Right lobe of liver (tissue), 6 donors: Measurements from ENCODE around the gene CLEC5A. TPM values are rescaled to one million over a fixed set of nuclear protein-coding genes. Genes with fewer than 3 reads are reported as not detected.
"Not testable (repeated sequence)": the region's sequence is repeated elsewhere in the genome, so short reads cannot be mapped to it uniquely, and the experiment has no call there.

Source experiments
- ATAC-seq, 4 donors: fragments of 200-7000 bp; cut with Tn5 transposase; one replicate each; pipeline ENCODE4 v1.9.1; 2020; ENCODE audit warnings: mild to moderate bottlenecking in 4 of 4, moderate library complexity in 4 of 4
- DNase-seq, 3 donors: peaks; one replicate each; pipeline ENCODE4 v3.0.0-alpha.2; 2020
- H3K27ac ChIP-seq, 3 donors: fragments of 200-600 bp; one replicate each; pipeline ENCODE4 v1.8.0; 2022
- H3K27me3 ChIP-seq, 2 donors: fragments of 200-600 bp; one replicate each; pipeline ENCODE4 v1.8.0; 2022
- H3K36me3 ChIP-seq, 4 donors: fragments of 200-600 bp; sonication (generic) in 1 of 4; one replicate each; pipeline versions ENCODE4 v1.5.1 to v1.8.0; 2017 to 2022; ENCODE audit warnings: control low read depth in 1 of 4
- H3K4me1 ChIP-seq, 4 donors: fragments of 200-600 bp; sonication (generic) in 1 of 4; one replicate each; pipeline versions ENCODE4 v1.5.1 to v1.8.0; 2017 to 2022; ENCODE audit warnings: control low read depth in 1 of 4
- H3K4me3 ChIP-seq, 3 donors: fragments of 200-600 bp; one replicate each; pipeline ENCODE4 v1.8.0; 2022
- H3K9me3 ChIP-seq, 4 donors: fragments of 200-600 bp; sonication (generic) in 1 of 4; one replicate each; pipeline versions ENCODE4 v1.5.1 to v1.8.0; 2017 to 2022; ENCODE audit warnings: control low read depth in 1 of 4
- CTCF ChIP-seq, 4 donors: fragments of 200-600 bp in 3 of 4; fragments of 450-650 bp in 1 of 4; IDR thresholded peaks; one replicate each; pipeline versions ENCODE4 v1.5.1 to v1.8.0; 2016 to 2022; ENCODE audit warnings: antibody characterized with exemption in 4 of 4, mild to moderate bottlenecking in 2 of 4
- POLR2A ChIP-seq: fragments of 450-650 bp; IDR thresholded peaks from one replicate; pipeline ENCODE4 v1.6.1; 2017; ENCODE audit warnings: antibody characterized with exemption, mild to moderate bottlenecking
- WGBS: methylation state at CpG from one replicate; pipeline ENCODE4 v1.1.6; 2018; ENCODE audit warnings: low coverage, low lambda C conversion rate; ENCODE audit not compliant: insufficient coverage; ENCODE audit errors: missing lambda C conversion rate; 5-methylcytosine and 5-hydroxymethylcytosine counted together
- intact Hi-C, 2 donors: fragments of 100-400 bp; cut with DNase I; formaldehyde crosslinking; loops; one replicate each; pipeline versions ENCODE4 v1.11.2 to v1.14.1; 2022
- total RNA-seq, 6 experiments: library from RNA; depleted of rRNA in 2 of 6; stranded (reverse); fragments of >200 nt in 2 of 6; fragmentation: NEBNext Ultra II Directional in 3 of 6; extraction: Animal tissue kit (Norgen Biotek cat#: 25700) in 3 of 6; gene quantifications; one replicate each; pipeline versions ENCODE4 v1.1.0 to v1.2.4, GENCODE V29; 2016 to 2023
- donor health status: DM: no; HTN: yes; CAD: no.
- donor health status: DM: no; HTN: no; CAD: no.
- donor health status: DM: no; HTN: no; CAD: no.
- donor health status: DM: no; HTN: yes; CAD: no.
- donor health status: DM: no; HTN: yes; CAD: no.

Gene CLEC5A
- total RNA-seq, 6 experiments from 2014 or later = 0.27 to 1.2 (median 0.92) TPM; not detected in 1

- no peak for DNase-seq
- no peak overlapping the region for H3K27ac ChIP-seq
- no peaks in the 10 kb centered on the region for H3K36me3 ChIP-seq
- H3K9me3 ChIP-seq = no peaks in the 10 kb centered on the region
- H3K27me3 ChIP-seq = no peaks in the 10 kb centered on the region
- TF ChIP-seq POLR2A (no peak), CTCF (IDR thresholded peaks at IDR 0.05) (no peak)
- H3K4me1 ChIP-seq = no peaks in the 10 kb centered on the region
- H3K4me3 ChIP-seq = no peak overlapping the region
- WGBS = 54% methylated on average over 4 of the region's 6 CpGs
- intact Hi-C loops = no loop called here
- ATAC-seq = no peak
Observed at GRCh38 chr7:141991140-141991539, 44.4 kb upstream of the CLEC5A start.

- no peaks in the 10 kb centered on the region for H3K27me3 ChIP-seq
- TF ChIP-seq CTCF (IDR thresholded peaks at IDR 0.05) (no peak), POLR2A (no peak)
- no peak for DNase-seq
- H3K27ac ChIP-seq = no peak overlapping the region
- no peak overlapping the region for H3K4me3 ChIP-seq
- H3K36me3 ChIP-seq = no peaks in the 10 kb centered on the region
- intact Hi-C loops = no loop called here
- H3K4me1 ChIP-seq = no peaks in the 10 kb centered on the region
- no peak for ATAC-seq
- no peaks in the 10 kb centered on the region for H3K9me3 ChIP-seq
- 51% methylated on average over 2 of the region's 2 CpGs for WGBS
Observed at GRCh38 chr7:141990011-141990725, 43.4 kb upstream of the CLEC5A start.

- H3K9me3 ChIP-seq, H3K4me3 ChIP-seq, H3K27me3 ChIP-seq, H3K4me1 ChIP-seq, H3K36me3 ChIP-seq, intact Hi-C loops, ATAC-seq, DNase-seq, H3K27ac ChIP-seq: not testable (repeated sequence)
- WGBS = 68% methylated on average over 4 of the region's 4 CpGs
Observed at GRCh38 chr7:141987803-141988202, 41.0 kb upstream of the CLEC5A start.

GRCh38 chr7:141986923-141987322 lies 40.1 kb upstream of the CLEC5A start:
- Histone ChIP-seq H3K4me1 (no peaks in the 10 kb centered on the region), H3K9me3 (no peaks in the 10 kb centered on the region), H3K36me3 (no peaks in the 10 kb centered on the region), H3K4me3 (no peak overlapping the region), H3K27ac (no peak overlapping the region), H3K27me3 (no peaks in the 10 kb centered on the region)
- TF ChIP-seq POLR2A (no peak), CTCF (IDR thresholded peaks at IDR 0.05) (no peak)
- 44% methylated on average over 2 of the region's 2 CpGs for WGBS
- DNase-seq (no peak), ATAC-seq (no peak)
- intact Hi-C loops = no loop called here

GRCh38 chr7:141985926-141986325 lies 39.2 kb upstream of the CLEC5A start:
- H3K9me3 ChIP-seq, H3K4me1 ChIP-seq, ATAC-seq, H3K36me3 ChIP-seq, H3K4me3 ChIP-seq, DNase-seq, H3K27ac ChIP-seq, H3K27me3 ChIP-seq, intact Hi-C loops: not testable (repeated sequence)
- 60% methylated on average over 1 of the region's 13 CpGs for WGBS
